Mesenchymal stem cell (in vitro differentiated cells and primary cell): ENCODE measurements around the gene CAPZB.
"Not testable (repeated sequence)": the region's sequence is repeated elsewhere in the genome, so short reads cannot be mapped to it uniquely, and the experiment has no call there.

Source experiments
- DNase-seq: peaks from one replicate; pipeline ENCODE4 v3.0.0-alpha.2; 2013
- H2AFZ ChIP-seq: one replicate; pipeline ENCODE4 v1.6.1; 2013; ENCODE audit warnings: low read depth, mild to moderate bottlenecking, control low read depth, inconsistent platforms, low read length, moderate library complexity
- H2AK5ac ChIP-seq: 2 replicates; pipeline ENCODE4 v1.6.1; 2013; ENCODE audit warnings: low read length, moderate library complexity, mild to moderate bottlenecking, inconsistent platforms; ENCODE audit not compliant: severe bottlenecking
- H2BK120ac ChIP-seq: one replicate; pipeline ENCODE4 v1.6.1; 2013; ENCODE audit warnings: low read depth, mild to moderate bottlenecking, inconsistent platforms, low read length, moderate library complexity
- H2BK12ac ChIP-seq, 2 experiments: one replicate each; pipeline ENCODE4 v1.6.1; 2013; ENCODE audit warnings: inconsistent platforms in 2 of 2, low read length in 2 of 2, mild to moderate bottlenecking in 2 of 2, moderate library complexity in 2 of 2, control low read depth in 1 of 2
- H2BK15ac ChIP-seq: one replicate; pipeline ENCODE4 v1.6.1; 2013; ENCODE audit warnings: mild to moderate bottlenecking, low read depth, inconsistent platforms; ENCODE audit not compliant: poor library complexity, severe bottlenecking
- H2BK5ac ChIP-seq: 2 replicates; pipeline ENCODE4 v1.6.1; 2013; ENCODE audit warnings: low read depth, mild to moderate bottlenecking, low read length, control low read depth, inconsistent platforms; ENCODE audit not compliant: poor library complexity, severe bottlenecking
- H3K14ac ChIP-seq, 2 experiments: one replicate each; pipeline ENCODE4 v1.6.1; 2013; ENCODE audit warnings: inconsistent platforms in 2 of 2, low read length in 2 of 2, control low read depth in 1 of 2, mild to moderate bottlenecking in 1 of 2, moderate library complexity in 1 of 2
- H3K18ac ChIP-seq, 2 experiments: one replicate each; pipeline ENCODE4 v1.6.1; 2013; ENCODE audit warnings: inconsistent platforms in 2 of 2, low read length in 2 of 2, control low read depth in 1 of 2, low read depth in 1 of 2, mild to moderate bottlenecking in 1 of 2
- H3K23ac ChIP-seq, 2 experiments: one replicate each; pipeline ENCODE4 v1.6.1; 2013; ENCODE audit warnings: inconsistent platforms in 2 of 2, low read length in 2 of 2, mild to moderate bottlenecking in 2 of 2, moderate library complexity in 2 of 2, control low read depth in 1 of 2
- H3K27ac ChIP-seq: 2 replicates; pipeline ENCODE4 v1.5.1; 2013; ENCODE audit warnings: mild to moderate bottlenecking, moderate library complexity, low read length, control low read depth, inconsistent platforms; ENCODE audit not compliant: poor library complexity, severe bottlenecking
- H3K27me3 ChIP-seq, 2 experiments: 2 replicates each; pipeline versions ENCODE4 v1.6.1 to v1.7.0; 2013; ENCODE audit warnings: low read length in 2 of 2, mild to moderate bottlenecking in 2 of 2, moderate library complexity in 2 of 2, control low read depth in 1 of 2, inconsistent platforms in 1 of 2; ENCODE audit not compliant: control insufficient read depth in 1 of 2, insufficient read depth in 1 of 2
- H3K36me3 ChIP-seq, 2 experiments: 2 replicates each; pipeline versions ENCODE4 v1.6.1 to v1.7.0; 2013; ENCODE audit warnings: low read length in 2 of 2, control low read depth in 1 of 2, inconsistent platforms in 1 of 2, low read depth in 1 of 2, mild to moderate bottlenecking in 1 of 2; ENCODE audit not compliant: insufficient read depth in 2 of 2, control insufficient read depth in 1 of 2
- H3K4ac ChIP-seq, 2 experiments: one replicate each; pipeline ENCODE4 v1.6.1; 2013; ENCODE audit warnings: inconsistent platforms in 2 of 2, low read length in 2 of 2, mild to moderate bottlenecking in 2 of 2, moderate library complexity in 2 of 2, control low read depth in 1 of 2, low read depth in 1 of 2
- H3K4me1 ChIP-seq: 2 replicates; pipeline ENCODE4 v1.6.1; 2013; ENCODE audit warnings: low read depth, low read length, control low read depth; ENCODE audit not compliant: control insufficient read depth, insufficient read depth
- H3K4me2 ChIP-seq: 2 replicates; pipeline ENCODE4 v1.6.1; 2013; ENCODE audit warnings: low read length, mild to moderate bottlenecking, inconsistent platforms; ENCODE audit not compliant: poor library complexity, severe bottlenecking
- H3K4me3 ChIP-seq, 2 experiments: 2 replicates each; pipeline versions ENCODE4 v1.5.1 to v1.7.0; 2013; ENCODE audit warnings: low read length in 2 of 2, mild to moderate bottlenecking in 2 of 2, control low read depth in 1 of 2, low read depth in 1 of 2; ENCODE audit not compliant: insufficient read depth in 1 of 2
- H3K79me1 ChIP-seq: replicated peaks from 2 replicates; pipeline ENCODE4 v1.6.1; 2013; ENCODE audit warnings: mild to moderate bottlenecking, control low read depth, low read length, inconsistent platforms; ENCODE audit not compliant: poor library complexity, severe bottlenecking
- H3K9ac ChIP-seq: 2 replicates; pipeline ENCODE4 v1.7.0; 2013; ENCODE audit warnings: mild to moderate bottlenecking, low read length, moderate library complexity
- H3K9me3 ChIP-seq: 2 replicates; pipeline ENCODE4 v1.7.0; 2013; ENCODE audit warnings: mild to moderate bottlenecking, low read length; ENCODE audit not compliant: control insufficient read depth
- H4K8ac ChIP-seq: one replicate; pipeline ENCODE4 v1.6.1; 2013; ENCODE audit warnings: inconsistent platforms, mild to moderate bottlenecking, low read length, moderate library complexity
- H4K91ac ChIP-seq: one replicate; pipeline ENCODE4 v1.6.1; 2013; ENCODE audit warnings: mild to moderate bottlenecking, low read length, inconsistent platforms
- WGBS: methylation state at CpG from one replicate; pipeline ENCODE4 v1.1.7; 2013; ENCODE audit warnings: mixed read lengths; 5-methylcytosine and 5-hydroxymethylcytosine counted together

CAPZB gene

GRCh38 chr1:19307794-19308508 is 177.4 kb downstream of the CAPZB start:
- H3K9ac ChIP-seq: no peak overlapping the region
- no peak overlapping the region for H3K23ac ChIP-seq
- WGBS: 94% methylated on average over 10 of the region's 10 CpGs

GRCh38 chr1:19306941-19307340 is 178.4 kb downstream of the CAPZB start:
- no peak overlapping the region for H3K4ac ChIP-seq
- no peaks in the 10 kb centered on the region for H3K9me3 ChIP-seq
- no peak overlapping the region for H3K23ac ChIP-seq
- no peak overlapping the region for H3K9ac ChIP-seq
- no peak overlapping the region for H4K91ac ChIP-seq
- H2BK12ac ChIP-seq: no peak overlapping the region
- no peak overlapping the region for H2AK5ac ChIP-seq
- no peak overlapping the region for H2AFZ ChIP-seq
- H3K4me1 ChIP-seq: peaks cover 12% of the 10 kb centered on the region
- H3K4me3 ChIP-seq: no peak overlapping the region
- H4K8ac ChIP-seq: no peak overlapping the region
- DNase-seq: no peak
- H3K36me3 ChIP-seq: peaks cover 49 to 66% of the 10 kb centered on the region in 2 experiments
- no peaks in the 10 kb centered on the region for H3K27me3 ChIP-seq
- H3K14ac ChIP-seq: no peak overlapping the region
- H3K18ac ChIP-seq: no peak overlapping the region
- no peak overlapping the region for H3K4me2 ChIP-seq
- no peak overlapping the region for H3K27ac ChIP-seq
- WGBS: 96% methylated on average over 6 of the region's 6 CpGs
- peaks cover 34% of the 10 kb centered on the region for H3K79me1 ChIP-seq
- no peak overlapping the region for H2BK15ac ChIP-seq
- no peak overlapping the region for H2BK5ac ChIP-seq
- H2BK120ac ChIP-seq: no peak overlapping the region

More at GRCh38 chr1:19307794-19308508, 177.4 kb downstream of the CAPZB start:
- Histone ChIP-seq H3K79me1 (peaks cover 34% of the 10 kb centered on the region), H2BK12ac (no peak overlapping the region), H3K27me3 (no peaks in the 10 kb centered on the region), H4K91ac (no peak overlapping the region), H3K4ac (no peak overlapping the region), H2BK120ac (no peak overlapping the region), H3K18ac (no peak overlapping the region), H3K9me3 (no peaks in the 10 kb centered on the region), H3K4me2 (no peak overlapping the region), H2AFZ (no peak overlapping the region), H3K4me1 (peaks cover 16% of the 10 kb centered on the region), H2AK5ac (no peak overlapping the region), H3K36me3 (peaks cover 49 to 57% of the 10 kb centered on the region in 2 experiments), H3K14ac (no peak overlapping the region), H2BK15ac (no peak overlapping the region), H4K8ac (no peak overlapping the region), H3K27ac (no peak overlapping the region), H2BK5ac (no peak overlapping the region), H3K4me3 (no peak overlapping the region)
- no peak for DNase-seq

DNA sequence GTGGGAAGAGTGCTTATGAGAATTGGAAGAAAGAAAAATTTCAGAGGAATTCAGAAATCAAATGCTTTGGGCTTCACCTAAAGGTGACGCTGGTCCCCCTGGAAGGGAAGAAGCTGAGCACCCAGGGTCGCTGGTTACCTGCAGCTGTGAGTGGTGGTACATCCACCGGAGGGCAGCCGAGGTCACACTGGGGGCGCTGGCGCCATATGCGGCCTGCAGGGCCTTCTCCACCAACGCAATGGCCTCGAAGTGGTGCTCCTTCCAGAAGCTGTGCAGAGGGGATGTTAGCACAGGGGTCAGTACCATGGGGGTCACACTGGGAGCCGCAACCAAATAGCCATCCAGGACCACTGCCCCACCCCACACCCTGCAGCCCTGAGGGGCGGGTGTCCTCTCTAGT is 179.5 kb downstream of the CAPZB start:
- no peak overlapping the region for H3K27ac ChIP-seq
- no peaks in the 10 kb centered on the region for H3K9me3 ChIP-seq
- peaks cover 4% of the 10 kb centered on the region for H3K4me1 ChIP-seq
- H2BK120ac ChIP-seq: no peak overlapping the region
- H2BK5ac ChIP-seq: no peak overlapping the region
- H3K23ac ChIP-seq: no peak overlapping the region
- H2BK12ac ChIP-seq: no peak overlapping the region
- peaks cover 49 to 74% of the 10 kb centered on the region in 2 experiments for H3K36me3 ChIP-seq
- no peak overlapping the region for H2AK5ac ChIP-seq
- no peak overlapping the region for H3K14ac ChIP-seq
- WGBS: 95% methylated on average over 11 of the region's 11 CpGs
- H3K4me2 ChIP-seq: no peak overlapping the region
- DNase-seq: no peak
- H4K8ac ChIP-seq: no peak overlapping the region
- no peak overlapping the region for H2BK15ac ChIP-seq
- no peak overlapping the region for H3K4ac ChIP-seq
- no peak overlapping the region for H3K18ac ChIP-seq
- H2AFZ ChIP-seq: no peak overlapping the region
- no peak overlapping the region for H4K91ac ChIP-seq
- H3K9ac ChIP-seq: no peak overlapping the region
- no peaks in the 10 kb centered on the region for H3K27me3 ChIP-seq
- no peak overlapping the region for H3K4me3 ChIP-seq
- peaks cover 30% of the 10 kb centered on the region for H3K79me1 ChIP-seq

DNA sequence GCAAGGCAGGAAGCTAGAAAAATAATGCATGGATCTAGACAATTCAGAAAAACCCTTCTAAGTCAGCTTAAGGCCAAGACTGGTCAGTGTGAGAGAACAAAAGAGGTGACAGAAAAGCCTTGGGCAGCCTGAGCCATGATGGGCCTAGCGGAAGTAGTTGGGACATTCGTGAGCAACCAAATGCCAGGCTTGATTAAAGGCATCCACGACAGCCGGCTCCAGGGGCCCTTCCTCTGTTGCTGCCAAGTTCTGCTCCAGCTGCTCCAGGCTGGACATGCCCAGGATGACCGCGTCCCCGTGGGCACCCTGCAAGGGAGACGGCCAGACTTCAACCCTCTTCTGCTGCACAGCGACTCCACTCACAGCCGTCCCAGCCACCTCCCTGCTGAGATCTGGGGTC is 181.3 kb downstream of the CAPZB start:
- H4K91ac ChIP-seq, H3K27me3 ChIP-seq, H3K14ac ChIP-seq, H3K4ac ChIP-seq, H2BK5ac ChIP-seq, H2BK15ac ChIP-seq, H3K9me3 ChIP-seq, DNase-seq, H2BK120ac ChIP-seq, H3K23ac ChIP-seq, H3K27ac ChIP-seq, H3K9ac ChIP-seq, H2BK12ac ChIP-seq, H3K4me2 ChIP-seq, H3K4me1 ChIP-seq, H2AFZ ChIP-seq, H2AK5ac ChIP-seq, H3K18ac ChIP-seq, H4K8ac ChIP-seq, H3K4me3 ChIP-seq: not testable (repeated sequence)
- 97% methylated on average over 8 of the region's 10 CpGs for WGBS
- H3K36me3 ChIP-seq: peaks cover 51 to 82% of the 10 kb centered on the region in 2 experiments
- H3K79me1 ChIP-seq: peaks cover 20% of the 10 kb centered on the region
